ENCODE measurements around the gene CTNNA1.
A peak's percentile ranks its signal among the peaks of the same experiment; 100 is the strongest.

The CTNNA1 gene

DNA sequence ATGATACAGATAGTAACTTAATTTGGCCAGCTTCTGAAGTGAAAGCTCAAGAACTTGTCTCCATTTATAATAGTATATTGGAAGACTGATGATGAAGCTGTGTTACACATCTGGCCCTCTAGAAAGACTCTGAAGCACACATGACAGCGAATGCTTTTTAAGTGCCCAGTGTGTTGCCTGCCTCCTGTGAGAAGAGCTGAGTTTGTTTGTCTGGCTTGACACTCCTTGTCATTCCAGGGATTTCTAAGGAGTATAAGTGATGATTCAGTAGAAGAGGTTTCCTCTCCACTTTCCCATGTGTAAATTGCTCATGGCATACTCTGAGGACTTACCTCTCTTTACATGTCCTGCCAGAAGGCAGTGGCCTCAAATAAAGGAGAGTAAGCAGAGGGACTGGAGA is 152.3 kb downstream of the CTNNA1 start:
- no peak for TF ChIP-seq ZC3H10 (CRISPR knock-in tag; IDR thresholded peaks at IDR 0.05)
- TF ChIP-seq ZFP30 (CRISPR knock-in tag; IDR thresholded peaks at IDR 0.05): no peak
- TF ChIP-seq TCF4 (CRISPR knock-in tag; IDR thresholded peaks at IDR 0.05; ENCODE audit: borderline replicate concordance): no peak
- TF ChIP-seq BACH2 (CRISPR knock-in tag; IDR thresholded peaks at IDR 0.05; ENCODE audit: borderline replicate concordance): no peak
- TF ChIP-seq, protein P1, sequence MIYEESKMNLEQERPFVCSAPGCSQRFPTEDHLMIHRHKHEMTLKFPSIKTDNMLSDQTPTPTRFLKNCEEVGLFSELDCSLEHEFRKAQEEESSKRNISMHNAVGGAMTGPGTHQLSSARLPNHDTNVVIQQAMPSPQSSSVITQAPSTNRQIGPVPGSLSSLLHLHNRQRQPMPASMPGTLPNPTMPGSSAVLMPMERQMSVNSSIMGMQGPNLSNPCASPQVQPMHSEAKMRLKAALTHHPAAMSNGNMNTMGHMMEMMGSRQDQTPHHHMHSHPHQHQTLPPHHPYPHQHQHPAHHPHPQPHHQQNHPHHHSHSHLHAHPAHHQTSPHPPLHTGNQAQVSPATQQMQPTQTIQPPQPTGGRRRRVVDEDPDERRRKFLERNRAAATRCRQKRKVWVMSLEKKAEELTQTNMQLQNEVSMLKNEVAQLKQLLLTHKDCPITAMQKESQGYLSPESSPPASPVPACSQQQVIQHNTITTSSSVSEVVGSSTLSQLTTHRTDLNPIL (CRISPR knock-in tag; IDR thresholded peaks at IDR 0.05; ENCODE audit: low read depth): no peak
- TF ChIP-seq SNAI2 (CRISPR knock-in tag; IDR thresholded peaks at IDR 0.05): no peak
- ATAC-seq: peak; percentile 53

DNA sequence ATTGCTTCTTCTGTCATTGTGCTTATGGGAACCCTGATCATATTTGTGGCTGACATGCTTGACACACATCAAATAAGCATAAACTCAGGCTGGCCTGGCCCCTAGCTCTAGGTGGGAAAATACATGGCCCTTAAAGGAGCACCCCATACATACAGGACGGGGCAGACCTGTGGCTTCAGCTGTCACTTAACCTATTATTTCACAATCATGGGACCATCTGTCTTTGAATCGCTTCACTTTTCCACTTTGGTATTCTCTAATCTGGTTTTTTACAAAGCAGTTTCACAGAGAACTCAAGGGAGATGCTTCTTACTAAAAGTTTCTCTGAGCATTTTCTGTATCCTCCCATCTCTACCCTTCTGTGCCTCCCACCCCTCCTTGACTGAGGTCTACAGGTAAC is 156.5 kb downstream of the CTNNA1 start:
- no peak for ATAC-seq

DNA sequence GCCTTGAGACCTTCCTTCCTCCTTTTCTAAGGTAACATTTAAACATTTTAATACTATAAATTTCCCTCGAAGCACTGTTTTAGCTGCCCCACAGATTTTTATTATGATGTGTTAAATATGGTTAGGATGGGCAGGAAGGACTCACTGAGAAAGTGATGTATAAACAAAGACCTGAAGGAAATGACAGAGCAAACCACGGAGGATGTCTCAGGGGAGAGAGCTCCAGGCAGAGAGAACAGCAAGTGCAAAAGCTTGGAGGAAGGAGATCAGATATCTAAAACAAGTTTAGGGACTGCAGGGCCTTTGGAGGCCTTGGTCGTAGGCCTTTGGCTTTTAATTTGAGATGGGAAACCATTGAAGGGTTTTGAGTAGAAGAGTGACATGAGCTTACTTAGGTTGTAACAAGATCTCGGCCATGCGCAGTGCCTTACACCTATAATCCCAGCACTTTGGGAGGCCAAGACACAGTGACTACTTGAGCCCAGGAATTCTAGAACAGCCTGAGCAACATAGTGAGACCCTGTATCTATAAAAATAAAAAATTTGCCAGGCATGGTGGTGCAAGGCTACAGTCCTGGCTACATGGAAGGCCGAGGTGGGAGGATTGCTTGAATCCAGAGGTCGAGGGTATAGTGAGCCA is 157.4 kb downstream of the CTNNA1 start:
- ATAC-seq: no peak
- TF ChIP-seq TCF4 (CRISPR knock-in tag; IDR thresholded peaks at IDR 0.05; ENCODE audit: borderline replicate concordance) (no peak), ZNF565 (CRISPR knock-in tag; conservative IDR thresholded peaks at IDR 0.05; ENCODE audit: low read depth) (no peak), CSDC2 (CRISPR knock-in tag; IDR thresholded peaks at IDR 0.05) (no peak), GLIS3 (CRISPR knock-in tag; IDR thresholded peaks at IDR 0.05) (no peak), TSHZ2 (CRISPR knock-in tag; IDR thresholded peaks at IDR 0.05) (no peak), ZNF70 (CRISPR knock-in tag; IDR thresholded peaks at IDR 0.05) (no peak), ARNTL (CRISPR knock-in tag; IDR thresholded peaks at IDR 0.05; ENCODE audit: borderline replicate concordance, low read depth) (no peak), ESRRG (CRISPR knock-in tag; IDR thresholded peaks at IDR 0.05) (no peak), PPARA (CRISPR knock-in tag; IDR thresholded peaks at IDR 0.05; ENCODE audit: borderline replicate concordance) (no peak), TOX (CRISPR knock-in tag; IDR thresholded peaks at IDR 0.05; ENCODE audit: borderline replicate concordance) (no peak), ZNF8 (CRISPR knock-in tag; IDR thresholded peaks at IDR 0.05) (no peak), ZC3H10 (CRISPR knock-in tag; IDR thresholded peaks at IDR 0.05) (no peak), ZFP30 (CRISPR knock-in tag; IDR thresholded peaks at IDR 0.05) (no peak)
- TF ChIP-seq, protein P2, sequence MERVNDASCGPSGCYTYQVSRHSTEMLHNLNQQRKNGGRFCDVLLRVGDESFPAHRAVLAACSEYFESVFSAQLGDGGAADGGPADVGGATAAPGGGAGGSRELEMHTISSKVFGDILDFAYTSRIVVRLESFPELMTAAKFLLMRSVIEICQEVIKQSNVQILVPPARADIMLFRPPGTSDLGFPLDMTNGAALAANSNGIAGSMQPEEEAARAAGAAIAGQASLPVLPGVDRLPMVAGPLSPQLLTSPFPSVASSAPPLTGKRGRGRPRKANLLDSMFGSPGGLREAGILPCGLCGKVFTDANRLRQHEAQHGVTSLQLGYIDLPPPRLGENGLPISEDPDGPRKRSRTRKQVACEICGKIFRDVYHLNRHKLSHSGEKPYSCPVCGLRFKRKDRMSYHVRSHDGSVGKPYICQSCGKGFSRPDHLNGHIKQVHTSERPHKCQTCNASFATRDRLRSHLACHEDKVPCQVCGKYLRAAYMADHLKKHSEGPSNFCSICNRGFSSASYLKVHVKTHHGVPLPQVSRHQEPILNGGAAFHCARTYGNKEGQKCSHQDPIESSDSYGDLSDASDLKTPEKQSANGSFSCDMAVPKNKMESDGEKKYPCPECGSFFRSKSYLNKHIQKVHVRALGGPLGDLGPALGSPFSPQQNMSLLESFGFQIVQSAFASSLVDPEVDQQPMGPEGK (CRISPR knock-in tag; IDR thresholded peaks at IDR 0.05; ENCODE audit: borderline replicate concordance): no peak
- TF ChIP-seq, protein P1 (CRISPR knock-in tag; IDR thresholded peaks at IDR 0.05; ENCODE audit: low read depth): no peak
- TF ChIP-seq, protein P3, sequence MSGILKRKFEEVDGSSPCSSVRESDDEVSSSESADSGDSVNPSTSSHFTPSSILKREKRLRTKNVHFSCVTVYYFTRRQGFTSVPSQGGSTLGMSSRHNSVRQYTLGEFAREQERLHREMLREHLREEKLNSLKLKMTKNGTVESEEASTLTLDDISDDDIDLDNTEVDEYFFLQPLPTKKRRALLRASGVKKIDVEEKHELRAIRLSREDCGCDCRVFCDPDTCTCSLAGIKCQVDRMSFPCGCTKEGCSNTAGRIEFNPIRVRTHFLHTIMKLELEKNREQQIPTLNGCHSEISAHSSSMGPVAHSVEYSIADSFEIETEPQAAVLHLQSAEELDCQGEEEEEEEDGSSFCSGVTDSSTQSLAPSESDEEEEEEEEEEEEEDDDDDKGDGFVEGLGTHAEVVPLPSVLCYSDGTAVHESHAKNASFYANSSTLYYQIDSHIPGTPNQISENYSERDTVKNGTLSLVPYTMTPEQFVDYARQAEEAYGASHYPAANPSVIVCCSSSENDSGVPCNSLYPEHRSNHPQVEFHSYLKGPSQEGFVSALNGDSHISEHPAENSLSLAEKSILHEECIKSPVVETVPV (CRISPR knock-in tag; IDR thresholded peaks at IDR 0.05): no peak

More for the DNA sequence above, 156.5 kb downstream of the CTNNA1 start:
- TF ChIP-seq ZNF565 (CRISPR knock-in tag; conservative IDR thresholded peaks at IDR 0.05; ENCODE audit: low read depth): no peak
- no peak for TF ChIP-seq BACH2 (CRISPR knock-in tag; IDR thresholded peaks at IDR 0.05; ENCODE audit: borderline replicate concordance)
- TF ChIP-seq TSHZ2 (CRISPR knock-in tag; IDR thresholded peaks at IDR 0.05): no peak
- TF ChIP-seq ZNF70 (CRISPR knock-in tag; IDR thresholded peaks at IDR 0.05): no peak
- no peak for TF ChIP-seq ARNTL (CRISPR knock-in tag; IDR thresholded peaks at IDR 0.05; ENCODE audit: borderline replicate concordance, low read depth)
- TF ChIP-seq TCF4 (CRISPR knock-in tag; IDR thresholded peaks at IDR 0.05; ENCODE audit: borderline replicate concordance): no peak

Data from SK-N-SH treated with all-trans-retinoic acid at 6 μM for 48 hours (cell line).